Thyroid gland (tissue), 4 donors: ENCODE measurements around the gene PRPSAP2. TPM values are rescaled to one million over a fixed set of nuclear protein-coding genes. Genes with fewer than 3 reads are reported as not detected.
"Not testable (repeated sequence)": the region's sequence is repeated elsewhere in the genome, so short reads cannot be mapped to it uniquely, and the experiment has no call there.

ENCODE experiments used
- DNase-seq, 2 donors: peaks; one replicate each; pipeline ENCODE4 v3.0.0-alpha.2; 2019
- H3K27ac ChIP-seq, 3 donors: fragments of 200-600 bp; sonication (generic); 1 replicate in 2 of 3; 2 replicates in 1 of 3; pipeline ENCODE4 v1.5.1; 2016 to 2019; ENCODE audit warnings: mild to moderate bottlenecking in 1 of 3, moderate library complexity in 1 of 3
- H3K27me3 ChIP-seq: fragments of 200-600 bp; sonication (generic); one replicate; pipeline ENCODE4 v1.5.1; 2019
- H3K36me3 ChIP-seq, 2 donors: fragments of 200-600 bp; sonication (generic); one replicate each; pipeline ENCODE4 v1.5.1; 2016 to 2019
- H3K4me1 ChIP-seq, 2 donors: fragments of 200-600 bp; sonication (generic); one replicate each; pipeline ENCODE4 v1.5.1; 2017 to 2019
- H3K4me3 ChIP-seq, 3 donors: fragments of 200-600 bp; sonication (generic); replicated peaks in 1 of 3; 1 replicate in 2 of 3; 2 replicates in 1 of 3; pipeline ENCODE4 v1.5.1; 2016; ENCODE audit warnings: mild to moderate bottlenecking in 1 of 3
- H3K9me3 ChIP-seq: fragments of 200-600 bp; sonication (generic); one replicate; pipeline ENCODE4 v1.5.1; 2017
- CTCF ChIP-seq, 6 experiments: fragments of 200-600 bp in 3 of 6; fragments of 450-650 bp in 3 of 6; sonication (generic) in 3 of 6; IDR thresholded peaks; one replicate each; pipeline ENCODE4 v1.5.1; 2016 to 2019; ENCODE audit warnings: antibody characterized with exemption in 6 of 6, mild to moderate bottlenecking in 2 of 6, inconsistent platforms in 1 of 6, moderate library complexity in 1 of 6
- POLR2A ChIP-seq, 2 donors: fragments of 450-650 bp; IDR thresholded peaks; one replicate each; pipeline ENCODE4 v1.6.1; 2017; ENCODE audit warnings: antibody characterized with exemption in 2 of 2, mild to moderate bottlenecking in 2 of 2, moderate library complexity in 1 of 2
- WGBS, 2 donors: methylation state at CpG; one replicate each; pipeline ENCODE4 v1.1.5; 2017; 5-methylcytosine and 5-hydroxymethylcytosine counted together
- intact Hi-C: fragments of 100-400 bp; cut with DNase I; formaldehyde crosslinking; loops from one replicate; pipeline ENCODE4 v1.15.1; 2023
- total RNA-seq, 4 donors: library from RNA; depleted of rRNA; stranded (reverse); fragments of >200 nt; gene quantifications; one replicate each; pipeline ENCODE4 v1.2.3, GENCODE V29; 2016

The PRPSAP2 gene
- total RNA-seq, 4 donors from 2014 or later = 43.6 to 50.9 (median 49.7) TPM

GRCh38 chr17:18953231-18953728 is 95.3 kb downstream of the PRPSAP2 start:
- WGBS, 2 donors = 92 to 96% methylated on average over 14 of the region's 14 CpGs
- H3K4me1 ChIP-seq = no peaks in the 10 kb centered on the region
- TF ChIP-seq CTCF (IDR thresholded peaks at IDR 0.05) = no peak
- no peak for TF ChIP-seq POLR2A (IDR thresholded peaks at IDR 0.05)
- H3K36me3 ChIP-seq = no peaks in the 10 kb centered on the region
- no peaks in the 10 kb centered on the region for H3K27me3 ChIP-seq
- H3K9me3 ChIP-seq = no peaks in the 10 kb centered on the region
- no peak overlapping the region for H3K4me3 ChIP-seq
- H3K27ac ChIP-seq = no peak overlapping the region
- DNase-seq = no peak
- intact Hi-C loops = no loop called here

GRCh38 chr17:18954321-18954720 is 96.4 kb downstream of the PRPSAP2 start:
- Histone ChIP-seq H3K4me3 (no peak overlapping the region), H3K27me3 (no peaks in the 10 kb centered on the region), H3K36me3 (no peaks in the 10 kb centered on the region), H3K4me1 (no peaks in the 10 kb centered on the region), H3K27ac (no peak overlapping the region), H3K9me3 (no peaks in the 10 kb centered on the region)
- intact Hi-C loops = no loop called here
- DNase-seq = no peak
- 91 to 95% methylated on average over 3 of the region's 3 CpGs for WGBS, 2 donors
- no peak for TF ChIP-seq POLR2A (IDR thresholded peaks at IDR 0.05)
- TF ChIP-seq CTCF (IDR thresholded peaks at IDR 0.05) = no peak

GRCh38 chr17:18955009-18955408 is 97.1 kb downstream of the PRPSAP2 start:
- WGBS, 2 donors = 93 to 94% methylated on average over 6 of the region's 6 CpGs

GRCh38 chr17:18956021-18956420 is 98.1 kb downstream of the PRPSAP2 start:
- H3K36me3 ChIP-seq, H3K9me3 ChIP-seq, H3K27me3 ChIP-seq, H3K27ac ChIP-seq, H3K4me1 ChIP-seq, intact Hi-C loops, DNase-seq, H3K4me3 ChIP-seq: not testable (repeated sequence)
- 96 to 99% methylated on average over 6 of the region's 6 CpGs for WGBS, 2 donors

More at GRCh38 chr17:18955009-18955408, 97.1 kb downstream of the PRPSAP2 start:
- Histone ChIP-seq H3K4me1 (no peaks in the 10 kb centered on the region), H3K27me3 (no peaks in the 10 kb centered on the region), H3K36me3 (no peaks in the 10 kb centered on the region), H3K27ac (no peak overlapping the region), H3K4me3 (no peak overlapping the region), H3K9me3 (no peaks in the 10 kb centered on the region)
- TF ChIP-seq CTCF (IDR thresholded peaks at IDR 0.05) (no peak), POLR2A (IDR thresholded peaks at IDR 0.05) (no peak)
- intact Hi-C loops = no loop called here
- no peak for DNase-seq

GRCh38 chr17:18956581-18956980 is 98.7 kb downstream of the PRPSAP2 start:
- Histone ChIP-seq H3K9me3 (no peaks in the 10 kb centered on the region), H3K27ac (no peak overlapping the region), H3K4me3 (no peak overlapping the region), H3K4me1 (no peaks in the 10 kb centered on the region), H3K27me3 (no peaks in the 10 kb centered on the region), H3K36me3 (no peaks in the 10 kb centered on the region)
- no peak for DNase-seq
- intact Hi-C loops = no loop called here
- TF ChIP-seq POLR2A (IDR thresholded peaks at IDR 0.05) (no peak), CTCF (IDR thresholded peaks at IDR 0.05) (no peak)
- 93 to 98% methylated on average over 3 of the region's 3 CpGs for WGBS, 2 donors

DNA sequence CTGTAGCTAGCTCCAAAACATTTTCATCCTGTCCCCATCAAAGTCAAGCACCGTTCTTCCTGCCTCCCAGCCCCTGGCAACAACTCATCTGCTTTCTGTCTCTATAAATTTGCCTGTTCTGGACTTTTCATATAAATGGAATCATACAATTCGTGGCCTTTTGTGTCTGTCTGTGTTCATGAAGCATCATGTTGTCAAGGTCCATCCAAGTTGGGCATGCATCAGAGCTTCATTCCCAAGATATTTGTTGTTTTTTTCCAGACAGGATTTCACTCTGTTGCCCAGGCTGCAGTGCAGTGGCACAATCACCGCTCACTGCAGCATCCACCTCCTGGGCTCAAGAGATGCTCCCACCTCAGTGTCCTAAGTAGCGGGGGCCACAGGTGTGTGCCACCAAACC is 99.9 kb downstream of the PRPSAP2 start:
- 89% methylated on average over 4 of the region's 4 CpGs for WGBS, 2 donors
- no peak for TF ChIP-seq POLR2A (IDR thresholded peaks at IDR 0.05)
- TF ChIP-seq CTCF (IDR thresholded peaks at IDR 0.05) = no peak

More for the DNA sequence above, 99.9 kb downstream of the PRPSAP2 start:
- intact Hi-C loops = no loop called here
- H3K27ac ChIP-seq = no peak overlapping the region
- H3K4me1 ChIP-seq = no peaks in the 10 kb centered on the region
- no peaks in the 10 kb centered on the region for H3K36me3 ChIP-seq
- DNase-seq = no peak
- no peaks in the 10 kb centered on the region for H3K9me3 ChIP-seq
- no peak overlapping the region for H3K4me3 ChIP-seq
- no peaks in the 10 kb centered on the region for H3K27me3 ChIP-seq
